SK-N-SH (cell line): ENCODE results near the gene TSSK3. TPM values are rescaled to one million over a fixed set of nuclear protein-coding genes. Genes with fewer than 3 reads are reported as not detected.

Source experiments
- CTCF ChIA-PET: fragments of 300-600, 350-600 bp; formaldehyde crosslinking; extraction: SDS; loops from one replicate; lab custom pipeline; 2021; lab: Yijun Ruan, JAX
- POLR2A ChIA-PET: fragments of 350-600 bp; sonication (Branson Sonifier 250); formaldehyde crosslinking; extraction: SDS; loops from one replicate; lab custom pipeline; 2020; ENCODE audit warnings: antibody characterized with exemption, inconsistent platforms; lab: Yijun Ruan, JAX
- DNase-seq: peaks from one replicate; pipeline ENCODE4 v3.0.0; 2012
- H2AFZ ChIP-seq: fragments of 200-600 bp; sonication (generic); 2 replicates; pipeline ENCODE4 v1.8.1; 2016; ENCODE audit warnings: antibody characterized with exemption, mild to moderate bottlenecking, low read depth
- H3F3A ChIP-seq: fragments of 200-600 bp; sonication (generic); replicated peaks from 2 replicates; pipeline ENCODE3; 2016; ENCODE audit warnings: antibody characterized with exemption, mild to moderate bottlenecking; ENCODE audit not compliant: insufficient read depth
- H3K27ac ChIP-seq, 2 experiments: fragments of 200-500 bp in 1 of 2; fragments of 200-600 bp in 1 of 2; sonication (Bioruptor generic) in 1 of 2; sonication (generic), shearing (Covaris generic) in 1 of 2; 2 replicates each; pipeline versions ENCODE4 v1.5.1 to v1.6.1; 2014 to 2016; ENCODE audit warnings: low read depth in 2 of 2, inconsistent platforms in 1 of 2, low read length in 1 of 2, mild to moderate bottlenecking in 1 of 2, mixed read lengths in 1 of 2
- H3K27me3 ChIP-seq: fragments of 200-600 bp; sonication (generic), shearing (Covaris generic); 2 replicates; pipeline ENCODE4 v1.6.1; 2016; ENCODE audit warnings: mixed run types; ENCODE audit not compliant: insufficient read depth
- H3K36me3 ChIP-seq, 2 experiments: fragments of 200-500 bp in 1 of 2; fragments of 200-600 bp in 1 of 2; sonication (Bioruptor generic) in 1 of 2; sonication (generic) in 1 of 2; replicated peaks in 1 of 2; 2 replicates each; pipeline versions ENCODE3 to v1.5.1; 2014 to 2016; ENCODE audit warnings: low read length in 1 of 2, mild to moderate bottlenecking in 1 of 2; ENCODE audit not compliant: insufficient read depth in 2 of 2, control insufficient read depth in 1 of 2
- H3K4me1 ChIP-seq, 2 experiments: fragments of 200-500 bp in 1 of 2; fragments of 200-600 bp in 1 of 2; sonication (Bioruptor generic) in 1 of 2; sonication (generic), shearing (Covaris generic) in 1 of 2; 2 replicates each; pipeline versions ENCODE4 v1.5.1 to v1.6.1; 2014 to 2016; ENCODE audit warnings: low read depth in 1 of 2, low read length in 1 of 2, mixed run types in 1 of 2; ENCODE audit not compliant: insufficient read depth in 2 of 2, control insufficient read depth in 1 of 2
- H3K4me2 ChIP-seq: fragments of 200-600 bp; sonication (generic), shearing (Covaris generic); 2 replicates; pipeline ENCODE4 v1.6.1; 2017; ENCODE audit warnings: mixed run types
- H3K4me3 ChIP-seq, 2 experiments: fragments of 200-500 bp in 1 of 2; fragments of 200-600 bp in 1 of 2; sonication (Bioruptor generic) in 1 of 2; sonication (generic), shearing (Covaris generic) in 1 of 2; 2 replicates each; pipeline versions ENCODE4 v1.5.1 to v1.8.1; 2014 to 2016; ENCODE audit warnings: low read depth in 2 of 2, inconsistent platforms in 1 of 2, low read length in 1 of 2, mild to moderate bottlenecking in 1 of 2, mixed read lengths in 1 of 2, moderate library complexity in 1 of 2
- H3K79me2 ChIP-seq: fragments of 200-600 bp; sonication (generic); 2 replicates; pipeline ENCODE4 v1.8.1; 2017; ENCODE audit warnings: mild to moderate bottlenecking; ENCODE audit not compliant: insufficient read depth
- H3K9ac ChIP-seq: fragments of 200-600 bp; sonication (generic); 2 replicates; pipeline ENCODE4 v1.6.1; 2017; ENCODE audit warnings: mixed run types
- H3K9me2 ChIP-seq: fragments of 200-600 bp; sonication (generic); 2 replicates; pipeline ENCODE4 v1.6.1; 2017; ENCODE audit warnings: mixed run types
- H3K9me3 ChIP-seq: fragments of 200-600 bp; sonication (generic); 2 replicates; pipeline ENCODE4 v1.6.1; 2017; ENCODE audit warnings: mixed run types, mild to moderate bottlenecking, moderate library complexity
- H4K20me1 ChIP-seq: fragments of 200-600 bp; sonication (generic); 2 replicates; pipeline ENCODE4 v1.6.1; 2017; ENCODE audit warnings: mild to moderate bottlenecking, mixed run types; ENCODE audit not compliant: insufficient read depth
- CHD2 ChIP-seq: fragments of 150-350 bp; IDR thresholded peaks from 2 replicates; pipeline ENCODE4 v1.6.1; 2018; ENCODE audit warnings: low read length; ENCODE audit not compliant: partially characterized antibody
- CTCF ChIP-seq: fragments of 200-600 bp; sonication (generic); IDR thresholded peaks from 2 replicates; pipeline ENCODE4 v1.6.1; 2017; ENCODE audit warnings: antibody characterized with exemption, mild to moderate bottlenecking, moderate library complexity
- ELF1 ChIP-seq: IDR thresholded peaks from 2 replicates; pipeline ENCODE4 v1.4.0; 2012
- EZH2phosphoT487 ChIP-seq: fragments of 200-600 bp; sonication (generic); IDR thresholded peaks from 2 replicates; pipeline ENCODE4 v1.6.1; 2017; ENCODE audit warnings: low read depth, mixed run types, mild to moderate bottlenecking, antibody characterized with exemption, moderate library complexity, borderline replicate concordance
- GABPA ChIP-seq: IDR thresholded peaks from 2 replicates; pipeline ENCODE4 v1.4.0; 2012; ENCODE audit warnings: low read depth, mild to moderate bottlenecking
- GATA2 ChIP-seq: sonication (generic); formaldehyde crosslinking; IDR thresholded peaks from 2 replicates; pipeline ENCODE4 v1.5.0; 2020; ENCODE audit warnings: mild to moderate bottlenecking, missing genetic modification reagents
- IRF3 ChIP-seq: fragments of 150-350 bp; IDR thresholded peaks from 2 replicates; pipeline ENCODE4 v1.6.1; 2016; ENCODE audit warnings: mild to moderate bottlenecking, low read depth, low read length
- MAX ChIP-seq: IDR thresholded peaks from 2 replicates; pipeline ENCODE4 v1.4.0; 2012; ENCODE audit warnings: low read depth
- MXI1 ChIP-seq: IDR thresholded peaks from 2 replicates; pipeline ENCODE4 v1.6.1; 2012; ENCODE audit warnings: mild to moderate bottlenecking, low read depth, low read length, improper control_type of control experiment
- NFIC ChIP-seq: IDR thresholded peaks from 2 replicates; pipeline ENCODE4 v1.4.0; 2012; ENCODE audit warnings: borderline replicate concordance
- NRF1 ChIP-seq: IDR thresholded peaks from 2 replicates; pipeline ENCODE4 v1.6.1; 2012; ENCODE audit warnings: low read depth, mild to moderate bottlenecking, low read length
- POLR2AphosphoS5 ChIP-seq: IDR thresholded peaks from 2 replicates; pipeline ENCODE4 v1.6.1; 2012; ENCODE audit warnings: low read depth, low read length
- RCOR1 ChIP-seq: fragments of 150-350 bp; IDR thresholded peaks from 2 replicates; pipeline ENCODE4 v1.6.1; 2017; ENCODE audit warnings: antibody characterized with exemption, low read length
- TAF1 ChIP-seq: IDR thresholded peaks from 2 replicates; pipeline ENCODE4 v1.6.1; 2012; ENCODE audit warnings: low read depth, mild to moderate bottlenecking, low read length, moderate library complexity, borderline replicate concordance
- USF1 ChIP-seq: IDR thresholded peaks from 2 replicates; pipeline ENCODE4 v1.4.0; 2012; ENCODE audit warnings: low read depth, borderline replicate concordance
- YY1 ChIP-seq: IDR thresholded peaks from 2 replicates; pipeline ENCODE4 v1.4.0; 2012; ENCODE audit warnings: low read depth, mild to moderate bottlenecking
- WGBS: methylation state at CpG from one replicate; pipeline ENCODE4 v1.1.6; 2017; ENCODE audit warnings: low lambda C conversion rate; 5-methylcytosine and 5-hydroxymethylcytosine counted together
- polyA plus RNA-seq, 3 experiments: library from polyadenylated mRNA; depleted of rRNA; stranded (reverse); fragments of >200 nt; gene quantifications; 2 replicates each; pipeline ENCODE4 v1.2.3, GENCODE V29; 2012

TSSK3 gene
- polyA plus RNA-seq, 1 of the 3 experiments (the other 2 are of a cell fraction) = 0.28 TPM

- Histone ChIP-seq H3K4me2 (peak overlapping the region; percentile 96; the same call in 1 of the 2 replicates), H3K36me3 (no peaks in the 10 kb centered on the region), H3K9ac (peak overlapping the region; percentile 87; the same call in 1 of the 2 replicates), H3K9me3 (no peaks in the 10 kb centered on the region)
- WGBS = 37% methylated on average over 15 of the region's 28 CpGs
- TF ChIP-seq YY1 = no peak
- TF ChIP-seq CHD2 = peak; percentile 85
- TF ChIP-seq NFIC = no peak
- TF ChIP-seq CTCF = peak; percentile 68
- TF ChIP-seq MAX = peak; percentile 100
- no peak for TF ChIP-seq TAF1
- TF ChIP-seq MXI1 = no peak
- no peak for TF ChIP-seq RCOR1
- TF ChIP-seq, all 33 proteins: peak for 3
- H3K27me3 ChIP-seq = no peaks in the 10 kb centered on the region
- H3K79me2 ChIP-seq = peaks cover 8% of the 10 kb centered on the region; the same call in 1 of the 2 replicates
- no peaks in the 10 kb centered on the region for H3F3A ChIP-seq
- H3K9me2 ChIP-seq = no peaks in the 10 kb centered on the region
- no peak overlapping the region for H2AFZ ChIP-seq
- peak; percentile 95 for DNase-seq
- H3K4me3 ChIP-seq = peak overlapping the region; percentile 62 to 84
- POLR2A ChIA-PET = interaction anchor here (1.0 to 3.5 kb wide), 3 partner anchors 13 to 44 kb away, joined by 5 to 24 read pairs (median 5); partner anchors contain the start of gene MARCKSL1
- peak overlapping the region; percentile 79 to 90 for H3K27ac ChIP-seq
- H4K20me1 ChIP-seq = no peaks in the 10 kb centered on the region
- CTCF ChIA-PET = interaction anchor here (0.5 to 3.4 kb wide), 5 partner anchors 14 to 134 kb away, joined by 3 to 24 read pairs (median 4); partner anchors contain the start of gene MARCKSL1
- H3K4me1 ChIP-seq = peaks cover 4 to 9% of the 10 kb centered on the region in 2 experiments; a peak in 2 of 4 replicates
Measured at GRCh38 chr1:32350785-32351398, 11.4 kb upstream of the TSSK3 start.

GRCh38 chr1:32351399-32352238 is 10.7 kb upstream of the TSSK3 start:
- POLR2A ChIA-PET = interaction anchor here (0.9 to 3.5 kb wide), 4 partner anchors 14 to 43 kb away, joined by 3 to 24 read pairs (median 5); partner anchors contain the start of gene MARCKSL1
- Histone ChIP-seq H3K27ac (peak overlapping the region; percentile 79 to 90), H3K4me2 (peak overlapping the region; percentile 96), H3K4me1 (peaks cover 4 to 9% of the 10 kb centered on the region in 2 experiments; a peak in 2 of 4 replicates), H2AFZ (peak overlapping the region; percentile 89; the same call in 1 of the 2 replicates), H3K9me3 (no peaks in the 10 kb centered on the region), H3K79me2 (peaks cover 8% of the 10 kb centered on the region; the same call in 1 of the 2 replicates), H4K20me1 (no peaks in the 10 kb centered on the region), H3K4me3 (peak overlapping the region; percentile 62 to 84), H3K36me3 (no peaks in the 10 kb centered on the region), H3K9me2 (no peaks in the 10 kb centered on the region), H3F3A (peaks cover 2% of the 10 kb centered on the region), H3K27me3 (no peaks in the 10 kb centered on the region), H3K9ac (peak overlapping the region; percentile 87)
- TF ChIP-seq EZH2phosphoT487 = no peak
- TF ChIP-seq TAF1 = peak; percentile 59
- TF ChIP-seq ELF1 = no peak
- peak; percentile 24; the same call in 1 of the 2 replicates for TF ChIP-seq CTCF
- TF ChIP-seq NRF1 = peak; percentile 21; the same call in 1 of the 2 replicates
- no peak for TF ChIP-seq IRF3
- TF ChIP-seq POLR2AphosphoS5 = peak; percentile 61
- peak; percentile 75 for TF ChIP-seq USF1
- TF ChIP-seq GABPA = peak; percentile 29; the same call in 1 of the 2 replicates
- TF ChIP-seq GATA2 (CRISPR knock-in tag) = no peak
- peak; percentile 100 for DNase-seq
- CTCF ChIA-PET = interaction anchor here (0.8 to 3.4 kb wide), 6 partner anchors 15 to 135 kb away, joined by 4 to 24 read pairs (median 4); partner anchors contain the start of gene MARCKSL1
- WGBS = under 1% methylated on average over 32 of the region's 75 CpGs
